ENCODE results near the gene TAF8.

Gene TAF8

GRCh38 chr6:42100029-42100901 is 49.9 kb downstream of the TAF8 start:
- no peak for DNase-seq

GRCh38 chr6:42101186-42101657 is 50.9 kb downstream of the TAF8 start:
- DNase-seq: no peak

DNA sequence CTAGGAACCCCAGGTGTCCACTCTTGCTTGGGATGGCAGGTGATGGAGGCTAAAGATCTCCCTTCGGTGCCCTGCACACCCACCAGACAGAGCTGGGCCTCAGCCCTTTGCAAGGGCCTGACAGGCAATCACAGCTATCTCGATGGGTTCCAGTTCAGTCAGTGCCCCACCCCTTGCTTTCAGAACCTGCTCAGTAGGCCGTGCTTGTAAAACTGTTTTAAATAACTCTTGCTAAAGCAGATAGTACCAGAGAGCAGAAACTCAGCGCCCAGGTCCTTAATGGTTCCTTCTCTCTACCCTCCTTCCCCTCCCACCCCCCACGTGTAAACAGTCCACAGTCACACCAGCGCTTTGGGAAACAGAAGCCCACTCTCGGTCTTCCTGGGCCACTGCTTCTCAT is 52.9 kb downstream of the TAF8 start:
- no peak for DNase-seq

- DNase-seq: no peak
These were observed 53.4 kb downstream of the TAF8 start for GRCh38 chr6:42103753-42104094.

DNA sequence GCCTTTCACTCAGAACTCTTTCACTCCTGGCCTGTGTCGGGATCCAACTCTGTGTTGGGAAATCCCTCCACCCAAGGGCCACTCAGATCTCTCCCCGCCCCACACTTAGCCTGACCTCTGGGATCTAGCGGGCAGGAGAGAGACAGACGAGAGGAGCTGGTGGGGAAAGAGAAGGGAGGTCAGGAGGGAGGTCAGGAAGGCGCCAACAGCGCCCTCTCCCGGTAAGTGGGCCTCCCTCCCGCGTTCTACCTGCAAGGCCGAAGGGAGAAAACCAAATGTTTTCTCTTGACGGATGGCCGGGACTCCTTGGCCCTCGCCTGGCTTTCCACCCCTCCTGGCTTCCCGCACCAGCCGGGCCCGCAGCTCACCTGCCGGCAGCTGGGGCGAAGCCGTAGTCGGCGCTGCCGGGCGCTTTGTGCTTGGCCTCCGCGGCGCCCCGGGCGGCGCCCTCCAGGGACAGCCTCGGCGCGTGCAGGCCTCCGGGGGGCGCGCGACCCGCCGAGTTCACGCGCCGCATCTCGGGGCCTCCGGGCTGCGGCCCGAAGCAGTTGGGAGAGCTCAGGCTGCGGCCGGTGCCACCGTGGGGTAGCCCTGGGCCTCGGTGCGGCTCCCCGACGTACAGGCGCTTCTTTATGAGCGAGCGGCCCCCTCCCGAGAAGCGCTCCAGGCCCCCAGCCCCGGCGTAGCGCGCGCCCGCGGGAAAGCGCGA is 53.9 kb downstream of the TAF8 start:
- DNase-seq: no peak

GRCh38 chr6:42104804-42105125 is 54.4 kb downstream of the TAF8 start:
- DNase-seq: no peak

- no peak for DNase-seq
These were observed 54.9 kb downstream of the TAF8 start for GRCh38 chr6:42105156-42105648.

DNA sequence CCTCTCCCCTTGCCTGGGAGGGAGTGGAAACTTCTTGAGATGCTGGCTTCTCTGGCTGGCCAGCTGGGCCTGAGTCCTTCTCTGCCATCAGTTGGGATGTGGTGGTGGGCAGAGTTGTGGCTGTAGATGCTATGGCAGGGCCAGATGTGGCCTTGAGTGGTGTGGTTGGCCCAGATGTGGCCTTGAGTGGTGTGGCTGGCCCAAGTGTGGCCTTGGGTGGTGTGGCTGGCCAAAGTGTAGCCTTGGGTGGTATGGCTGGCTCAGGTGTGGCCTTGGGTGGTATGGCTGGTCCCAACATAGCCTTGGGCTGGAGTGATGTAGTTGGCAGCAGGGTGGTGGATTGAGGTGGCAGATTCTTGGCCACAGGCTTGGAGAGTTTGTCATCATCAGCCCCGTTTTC is 55.4 kb downstream of the TAF8 start:
- DNase-seq: no peak

DNA sequence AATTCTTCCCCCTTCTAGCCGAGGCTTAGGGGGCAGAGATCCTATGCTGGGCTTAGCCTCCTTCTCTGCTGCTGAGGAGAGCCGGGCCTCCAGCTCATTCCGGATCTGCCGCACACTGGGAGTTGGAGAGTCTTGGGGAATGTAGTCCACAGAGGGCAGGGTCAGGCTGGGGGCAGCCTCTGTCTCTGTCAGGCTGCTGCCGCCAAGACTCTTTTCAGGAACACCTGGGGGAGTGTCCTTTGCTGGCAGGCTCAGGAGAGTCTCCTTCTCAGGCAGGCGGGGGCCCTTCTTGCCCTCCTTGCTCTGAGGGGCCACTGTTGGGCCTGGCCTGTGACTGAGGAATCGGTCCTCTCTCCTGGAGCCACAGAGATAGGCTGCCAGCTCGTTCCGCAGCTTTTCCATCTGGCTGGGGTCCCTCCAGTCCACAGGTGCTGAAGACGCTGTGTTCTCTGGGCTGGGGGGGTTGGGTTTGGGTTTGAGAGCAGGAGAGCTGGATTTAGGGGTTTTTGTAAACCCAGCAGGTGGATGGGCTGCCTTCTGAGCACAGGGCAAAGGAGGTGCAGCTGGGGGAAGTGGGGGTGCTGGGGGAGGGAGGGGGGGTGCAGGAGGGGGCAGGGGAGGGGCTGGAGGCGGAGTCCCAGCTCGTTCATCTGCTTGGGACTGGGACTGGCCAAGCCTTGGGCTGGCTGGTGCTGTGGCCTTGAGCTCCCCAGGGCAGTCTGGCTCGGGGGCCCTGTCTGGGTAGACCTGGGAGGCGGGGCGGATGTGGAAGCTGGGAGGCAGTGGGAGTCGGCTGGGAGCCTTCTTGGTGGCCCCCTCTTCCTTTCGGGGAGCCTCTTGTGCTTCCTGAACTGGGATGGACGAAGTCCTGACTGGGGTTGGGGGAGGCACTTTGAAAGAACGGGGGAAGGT is 56.0 kb downstream of the TAF8 start:
- DNase-seq: no peak

DNA sequence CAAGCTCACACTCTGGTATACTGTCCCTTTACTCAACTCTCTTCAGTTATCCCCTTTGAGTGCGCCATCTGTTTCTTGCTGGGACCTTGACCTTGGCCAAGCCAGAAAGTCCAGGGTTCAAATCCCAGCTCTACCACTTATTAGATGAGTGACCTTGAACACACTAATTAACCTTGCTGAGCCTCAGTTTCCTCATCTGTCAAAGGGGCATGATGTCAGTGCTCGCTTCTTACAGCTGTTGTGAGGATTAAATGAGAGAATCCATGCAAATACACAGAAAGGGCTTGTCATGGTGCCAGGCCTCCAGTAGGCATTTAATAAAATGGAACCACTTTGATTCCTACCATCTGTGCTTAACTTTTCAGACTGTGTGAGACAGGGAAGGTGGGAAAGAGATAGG is 57.7 kb downstream of the TAF8 start:
- no peak for DNase-seq

DNA sequence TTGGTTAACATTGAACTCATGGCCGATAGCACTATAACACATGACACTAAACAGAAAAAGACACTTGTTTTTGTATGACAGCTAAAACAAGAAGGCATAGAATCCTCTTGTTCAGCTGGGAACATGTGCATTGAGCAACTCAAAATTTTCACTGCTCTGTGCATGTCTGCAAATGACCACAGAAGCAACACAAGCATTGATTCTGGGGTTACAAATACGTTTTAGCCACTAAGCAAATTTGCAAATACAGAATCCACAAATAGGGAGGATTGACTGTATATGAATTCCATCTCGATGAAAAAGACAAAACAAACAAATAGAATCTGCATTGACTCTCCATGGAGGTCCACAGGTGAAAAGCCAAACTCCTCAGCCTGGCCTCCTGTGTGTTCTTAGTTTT is 60.4 kb downstream of the TAF8 start:
- DNase-seq: no peak

- DNase-seq: no peak
These were observed 62.0 kb downstream of the TAF8 start for GRCh38 chr6:42112351-42112750.

DNA sequence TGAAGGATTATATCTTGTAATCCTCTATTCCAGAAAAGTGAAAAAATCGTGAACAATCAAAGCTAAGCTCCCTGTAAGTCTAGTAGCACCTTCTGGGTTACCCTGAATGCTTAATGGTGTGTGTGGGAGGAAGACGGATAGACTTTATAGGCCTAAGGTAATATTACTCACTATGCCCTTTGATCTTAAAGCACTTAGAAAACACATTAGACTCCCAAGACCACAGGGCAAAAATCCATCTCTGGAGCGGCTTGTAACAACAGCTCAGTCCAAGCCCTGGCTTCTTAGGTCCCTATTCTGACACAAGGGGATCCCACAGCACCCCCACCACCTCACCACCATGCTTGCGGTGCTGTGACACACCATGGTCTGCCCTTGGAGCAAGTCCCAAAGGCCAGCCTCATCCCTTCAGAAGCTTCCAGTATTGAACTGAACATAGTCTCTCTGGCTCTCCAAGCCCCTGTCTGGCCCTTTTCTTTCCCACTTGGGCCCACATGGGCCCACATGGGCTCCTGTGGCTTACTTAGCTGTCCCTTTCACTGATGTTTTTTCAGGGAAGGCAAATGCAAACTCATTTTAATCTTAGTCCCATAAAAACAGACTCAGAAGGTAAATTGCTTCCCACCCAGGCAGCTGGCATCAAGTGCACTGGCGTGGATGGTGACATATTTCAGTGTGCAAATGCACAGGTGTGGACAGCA is 63.8 kb downstream of the TAF8 start:
- no peak for DNase-seq

- no peak for DNase-seq
These were observed 67.5 kb downstream of the TAF8 start for GRCh38 chr6:42117843-42118161.

GRCh38 chr6:42118162-42119001 is 68.1 kb downstream of the TAF8 start:
- DNase-seq: no peak

DNA sequence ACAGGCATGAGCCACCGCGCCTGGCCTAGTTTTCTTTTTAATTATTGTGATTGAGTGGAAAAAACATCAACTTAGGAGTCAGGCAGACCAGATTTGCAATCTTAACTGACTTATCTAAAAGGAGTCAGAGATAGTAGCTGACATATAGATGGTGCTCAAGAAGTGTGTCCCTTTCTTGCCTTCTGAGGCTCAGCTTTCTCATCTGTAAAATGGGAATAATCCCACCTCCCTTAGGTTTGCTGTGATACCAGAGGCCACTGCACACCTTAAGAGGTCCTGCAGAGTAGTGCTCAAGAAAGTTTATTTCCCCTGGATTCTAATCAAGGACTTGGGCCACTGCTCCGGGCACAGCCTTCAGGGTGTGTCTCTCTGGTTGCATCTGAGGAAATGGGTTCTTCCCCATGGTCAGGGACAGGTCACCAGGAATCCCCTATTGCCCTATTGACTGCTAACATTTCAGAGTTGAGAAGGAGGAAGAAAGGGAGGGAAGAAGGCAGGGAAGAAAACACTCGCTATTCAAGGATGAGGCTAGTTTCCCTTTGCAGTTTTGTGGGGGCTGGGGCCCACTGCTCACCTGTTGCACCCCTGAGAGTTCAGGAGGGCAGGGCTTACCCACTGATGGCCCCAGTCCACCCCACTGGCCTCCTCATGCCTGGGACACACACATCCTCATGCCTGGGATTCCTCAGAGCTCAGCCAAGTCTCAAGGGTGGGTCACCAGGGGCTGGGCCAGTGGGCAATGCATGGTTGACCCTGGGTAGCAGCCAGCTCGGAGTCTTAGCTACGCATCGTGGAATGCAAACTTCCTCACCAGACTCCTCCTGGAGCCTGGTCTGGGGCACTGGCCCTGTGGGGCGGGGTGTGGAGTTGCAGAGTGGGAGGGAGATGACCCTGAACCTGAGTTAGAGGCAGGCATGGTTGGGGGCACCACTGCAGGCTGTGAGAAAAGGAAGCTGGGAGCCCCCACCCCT is 70.9 kb downstream of the TAF8 start:
- DNase-seq: no peak

GRCh38 chr6:42123379-42124103 is 73.2 kb downstream of the TAF8 start:
- no peak for DNase-seq

GRCh38 chr6:42124223-42124836 is 74.0 kb downstream of the TAF8 start:
- no peak for DNase-seq

DNA sequence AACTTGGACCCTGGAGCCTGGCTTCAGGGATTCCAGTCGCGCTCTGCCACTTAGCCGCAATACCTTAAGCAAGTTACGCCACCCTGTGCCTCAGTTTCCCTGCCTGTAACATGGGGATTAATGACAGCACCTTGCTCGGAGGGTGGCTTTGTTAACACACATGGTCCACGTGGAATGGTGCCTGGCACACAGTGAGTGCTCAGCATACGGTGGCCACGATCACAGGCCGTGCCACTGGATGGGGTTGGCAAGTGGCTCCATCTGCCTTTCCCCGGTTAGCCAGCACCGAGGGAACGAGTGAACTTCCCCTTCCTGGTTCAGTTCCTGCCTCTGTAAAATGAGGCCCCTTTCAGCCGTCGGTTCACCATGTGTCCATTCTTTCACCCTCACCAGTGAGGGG is 74.9 kb downstream of the TAF8 start:
- DNase-seq: no peak
